Measurements from ENCODE around the gene GPR85.
"Not testable (repeated sequence)": the region's sequence is repeated elsewhere in the genome, so short reads cannot be mapped to it uniquely, and the experiment has no call there.

The GPR85 gene

DNA sequence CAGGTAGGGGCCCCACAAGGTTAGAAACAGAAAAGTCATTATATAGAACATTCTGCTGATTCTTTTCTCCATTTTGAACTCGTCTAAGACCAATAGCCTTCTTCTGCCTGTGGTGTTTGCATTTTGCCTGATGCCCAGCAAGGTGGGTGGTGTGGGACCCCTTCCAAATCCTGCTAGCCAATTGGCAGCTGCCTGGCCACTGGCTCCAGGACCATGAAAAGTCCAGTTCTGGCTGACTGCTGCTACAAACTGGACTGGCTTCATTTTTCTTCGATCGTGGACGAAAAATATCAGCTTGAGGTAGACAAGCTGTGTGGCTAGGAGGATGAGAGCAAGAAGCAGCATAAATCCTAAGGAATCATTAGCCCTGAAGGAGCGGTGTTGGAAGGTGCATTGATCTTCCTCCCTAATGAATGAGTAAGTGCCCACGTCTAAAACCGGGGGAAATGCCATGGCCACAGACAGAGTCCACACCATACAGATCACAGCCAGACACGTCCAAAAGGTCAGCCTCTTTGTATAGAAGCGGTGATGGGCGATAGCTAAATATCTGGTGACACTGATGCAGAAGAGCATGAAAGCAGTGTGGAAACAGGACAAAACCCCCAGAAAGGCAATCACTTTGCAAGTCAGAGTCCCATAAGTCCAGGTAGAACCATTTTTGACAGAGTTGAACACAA is 2.7 kb downstream of the GPR85 start:
- no peak for DNase-seq

GRCh38 chr7:113083132-113083815 is 3.4 kb downstream of the GPR85 start:
- DNase-seq: no peak

- DNase-seq: no peak
Observed at GRCh38 chr7:113078331-113078730, 8.3 kb downstream of the GPR85 start.

DNA sequence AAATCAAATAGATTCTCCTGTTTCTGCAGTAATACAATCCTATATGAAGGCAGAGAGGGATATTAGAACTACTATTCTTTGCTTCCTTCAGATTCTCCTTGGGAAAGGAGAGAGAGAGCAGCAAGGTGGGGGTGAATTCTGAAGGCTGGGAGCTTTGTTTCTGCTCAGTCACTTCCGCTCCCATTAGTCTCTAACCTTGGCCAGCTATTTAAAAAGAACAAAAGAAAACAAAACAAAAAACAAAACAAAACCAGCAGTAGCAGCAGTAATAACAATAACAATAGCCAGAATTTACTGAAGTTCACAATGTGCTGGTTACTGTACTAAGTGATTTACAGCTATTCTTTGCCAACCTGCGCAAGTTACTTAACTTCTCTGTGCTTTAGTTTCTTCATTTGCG is 9.9 kb downstream of the GPR85 start:
- DNase-seq: no peak

DNA sequence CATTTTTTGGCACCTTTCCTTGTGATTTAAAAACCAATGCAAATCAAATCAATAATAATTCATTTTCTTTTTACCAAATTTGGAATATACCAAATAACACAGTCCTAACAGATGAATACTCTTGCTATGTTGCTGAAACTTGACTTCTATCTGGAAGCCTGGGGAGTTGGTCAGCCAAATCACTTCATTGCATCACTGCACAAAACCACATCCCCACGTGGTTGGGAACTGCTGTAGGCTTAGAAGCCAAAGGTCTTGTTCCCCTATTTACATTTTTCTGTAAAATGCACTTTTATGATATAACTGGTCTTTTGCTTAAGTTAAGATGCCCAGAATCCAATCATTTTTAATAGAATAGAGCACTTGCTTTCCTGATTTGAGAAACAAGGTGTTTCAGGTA is 15.2 kb downstream of the GPR85 start:
- no peak for DNase-seq

DNA sequence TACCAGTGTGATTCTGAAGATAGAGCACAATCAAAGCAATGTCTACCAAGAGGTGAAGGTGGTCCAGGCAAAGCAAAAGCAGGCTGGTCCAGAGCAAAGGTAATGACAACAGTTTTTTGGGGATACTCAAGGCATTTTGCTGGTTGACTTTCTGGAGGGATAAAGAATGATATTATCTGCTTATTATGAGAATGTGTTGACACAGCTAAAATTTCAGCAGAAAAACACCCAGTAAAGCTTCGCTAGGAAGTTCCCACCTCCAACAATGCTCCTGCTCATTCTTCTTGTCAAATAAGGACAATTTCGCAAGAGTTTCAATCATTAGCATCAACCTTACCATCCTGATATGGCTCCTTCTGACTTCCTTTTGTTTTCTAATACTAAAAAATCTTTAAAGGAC is 24.1 kb downstream of the GPR85 start:
- no peak for DNase-seq

DNA sequence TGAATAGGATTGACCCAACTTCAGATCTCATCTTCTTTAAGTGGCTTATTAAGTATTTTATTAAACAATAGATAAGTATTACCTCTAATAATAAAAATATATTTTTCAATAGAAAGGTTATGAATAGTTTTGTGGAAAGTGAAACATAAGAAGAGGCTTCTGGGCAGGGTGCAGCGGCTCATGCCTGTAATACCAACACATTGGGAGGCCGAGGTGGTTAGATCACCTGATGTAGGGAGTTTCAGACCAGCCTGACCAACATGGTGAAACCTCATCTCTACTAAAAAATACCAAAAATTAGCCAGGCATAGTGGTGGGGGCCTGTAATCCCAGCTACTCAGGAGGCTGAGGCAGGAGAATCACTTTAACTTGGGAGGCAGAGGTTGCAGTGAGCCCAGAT is 26.5 kb downstream of the GPR85 start:
- DNase-seq: no peak

DNA sequence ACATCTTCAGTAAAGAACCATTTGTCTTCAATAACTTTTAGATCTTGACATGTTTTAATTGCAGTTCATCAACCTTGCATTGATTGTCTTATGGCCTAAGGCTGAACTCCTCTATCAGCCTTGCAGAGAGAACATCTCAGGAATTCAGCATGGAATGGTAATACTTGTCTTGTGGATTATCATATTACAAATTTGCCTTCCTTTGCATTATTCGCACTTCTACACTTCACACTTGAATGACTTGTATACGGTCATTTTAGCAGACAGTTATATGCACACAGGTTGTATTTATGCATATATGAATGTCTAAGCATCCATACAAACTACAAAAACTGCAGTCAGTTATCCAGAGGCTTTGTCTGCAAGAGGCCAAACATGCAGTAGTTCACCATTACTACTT is 31.7 kb downstream of the GPR85 start:
- DNase-seq: no peak

- not testable (repeated sequence) for DNase-seq
Observed at GRCh38 chr7:113054272-113054671, 32.4 kb downstream of the GPR85 start.

- DNase-seq: not testable (repeated sequence)
Observed at GRCh38 chr7:113049221-113049620, 37.4 kb downstream of the GPR85 start.

DNA sequence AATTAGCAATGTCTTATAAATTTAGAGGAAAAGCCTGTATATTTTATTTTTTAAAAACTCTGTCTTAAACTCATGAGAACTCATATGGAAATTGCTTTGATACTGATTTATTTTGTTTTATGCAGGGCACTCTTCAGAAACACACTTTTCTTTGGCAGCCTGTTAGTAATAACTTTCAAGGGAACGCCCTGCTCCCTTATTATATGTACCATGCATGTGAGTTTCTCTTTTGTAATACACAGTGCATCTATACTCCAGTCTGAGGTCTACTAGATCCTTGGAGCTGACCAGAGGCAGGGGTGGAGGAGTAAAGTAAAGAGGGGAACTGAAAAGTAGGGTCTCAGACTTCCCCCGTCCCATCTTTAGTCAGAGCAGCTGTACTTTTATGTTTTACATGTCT is 40.2 kb downstream of the GPR85 start:
- DNase-seq: no peak

GRCh38 chr7:113045379-113045778 is 41.2 kb downstream of the GPR85 start:
- no peak for DNase-seq

DNA sequence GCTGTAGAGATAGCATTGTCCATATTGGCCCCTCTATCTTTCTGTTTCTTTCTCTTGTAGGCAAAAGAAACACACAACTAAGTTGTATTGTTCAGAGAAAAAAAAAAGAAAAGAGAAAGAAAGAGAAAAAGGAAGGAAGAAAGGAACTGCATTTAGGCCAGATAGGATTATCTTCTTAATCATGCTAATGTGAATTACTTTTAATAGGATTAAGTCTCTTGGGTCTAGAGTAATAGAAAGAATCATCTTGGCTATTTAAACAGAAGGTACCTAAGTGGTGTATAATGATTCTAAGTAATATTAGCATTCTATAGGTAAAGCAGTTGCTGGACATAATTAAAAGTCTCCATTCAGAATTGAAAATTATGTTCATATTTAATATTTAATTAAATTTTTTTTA is 42.2 kb downstream of the GPR85 start:
- DNase-seq: no peak

- no peak for DNase-seq
Observed at GRCh38 chr7:113040849-113041248, 45.8 kb downstream of the GPR85 start.

GRCh38 chr7:113033959-113034358 is 52.7 kb downstream of the GPR85 start:
- DNase-seq: no peak
